ENCODE measurements around the gene ISM1.

Gene ISM1

DNA sequence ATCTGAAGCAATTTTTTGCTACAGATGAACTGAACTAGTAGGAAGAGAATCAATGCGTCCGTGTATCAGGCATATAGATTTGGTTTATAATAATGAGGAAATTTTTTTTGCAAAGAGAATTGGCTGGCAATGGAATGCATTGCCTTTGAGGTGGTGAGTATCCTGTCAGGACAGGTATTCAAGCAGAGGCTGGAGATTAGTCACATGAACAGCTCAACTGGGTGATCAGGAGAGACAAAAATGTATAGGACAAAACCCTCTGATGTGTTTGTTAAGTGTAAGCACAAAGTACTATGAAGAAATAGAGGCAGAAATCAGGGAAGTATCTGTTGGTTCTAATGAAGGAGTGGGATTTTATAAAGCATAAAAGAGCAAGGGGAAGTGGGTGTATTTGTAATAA lies 80.5 kb downstream of the ISM1 start:
- peak; percentile 69 for DNase-seq (ENCODE audit: low read depth)
- TF ChIP-seq, protein P1, sequence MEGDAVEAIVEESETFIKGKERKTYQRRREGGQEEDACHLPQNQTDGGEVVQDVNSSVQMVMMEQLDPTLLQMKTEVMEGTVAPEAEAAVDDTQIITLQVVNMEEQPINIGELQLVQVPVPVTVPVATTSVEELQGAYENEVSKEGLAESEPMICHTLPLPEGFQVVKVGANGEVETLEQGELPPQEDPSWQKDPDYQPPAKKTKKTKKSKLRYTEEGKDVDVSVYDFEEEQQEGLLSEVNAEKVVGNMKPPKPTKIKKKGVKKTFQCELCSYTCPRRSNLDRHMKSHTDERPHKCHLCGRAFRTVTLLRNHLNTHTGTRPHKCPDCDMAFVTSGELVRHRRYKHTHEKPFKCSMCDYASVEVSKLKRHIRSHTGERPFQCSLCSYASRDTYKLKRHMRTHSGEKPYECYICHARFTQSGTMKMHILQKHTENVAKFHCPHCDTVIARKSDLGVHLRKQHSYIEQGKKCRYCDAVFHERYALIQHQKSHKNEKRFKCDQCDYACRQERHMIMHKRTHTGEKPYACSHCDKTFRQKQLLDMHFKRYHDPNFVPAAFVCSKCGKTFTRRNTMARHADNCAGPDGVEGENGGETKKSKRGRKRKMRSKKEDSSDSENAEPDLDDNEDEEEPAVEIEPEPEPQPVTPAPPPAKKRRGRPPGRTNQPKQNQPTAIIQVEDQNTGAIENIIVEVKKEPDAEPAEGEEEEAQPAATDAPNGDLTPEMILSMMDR (IDR thresholded peaks at IDR 0.05; ENCODE audit: insufficient read depth, low read depth, low read length, missing control alignments), result no peak

DNA sequence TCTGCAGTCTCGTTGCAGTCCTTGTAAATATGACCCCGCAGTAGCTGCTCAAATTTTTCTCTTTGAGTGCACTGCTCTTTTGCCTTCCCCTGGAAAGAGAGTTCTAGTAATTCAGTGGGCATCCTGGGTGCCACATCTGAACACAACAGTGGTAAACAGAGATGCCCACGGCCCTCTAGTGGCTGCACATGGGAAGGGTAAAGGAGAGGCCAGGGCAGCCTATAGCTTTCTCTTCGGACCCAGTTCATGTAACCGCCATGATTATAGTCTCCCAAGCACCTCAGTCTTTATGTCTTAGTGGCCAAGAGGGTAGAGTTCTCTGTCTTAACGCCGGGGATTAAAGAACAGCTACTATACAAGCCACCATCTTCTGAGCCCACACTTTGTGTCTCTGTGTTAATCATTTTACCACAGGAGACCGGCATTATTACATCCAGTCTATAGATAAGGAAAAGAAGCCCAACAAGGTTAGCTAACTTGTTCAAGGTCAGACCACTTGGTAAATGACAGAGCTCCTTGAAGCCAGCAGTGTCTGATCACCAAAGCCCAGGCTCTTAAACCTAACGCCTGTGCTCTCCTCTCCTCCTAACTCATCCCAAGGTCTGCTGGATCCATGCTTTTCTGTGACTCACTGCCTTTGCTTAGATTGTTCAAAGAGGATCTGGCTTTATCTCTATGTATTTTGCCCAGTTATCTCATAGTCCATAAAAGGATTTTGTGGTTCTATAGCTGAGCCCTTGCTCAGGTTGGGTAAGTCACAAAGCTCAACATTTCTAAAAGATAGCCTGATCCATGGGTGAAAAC lies 81.8 kb downstream of the ISM1 start:
- peak; percentile 51 for DNase-seq (ENCODE audit: low read depth)
- TF ChIP-seq, protein P1 (IDR thresholded peaks at IDR 0.05; ENCODE audit: insufficient read depth, low read depth, low read length, missing control alignments), result peak; percentile 76
- no peak overlapping the region for H3K4me3 ChIP-seq (ENCODE audit: low read length)

More for the DNA sequence above, 80.5 kb downstream of the ISM1 start:
- no peak overlapping the region for H3K4me3 ChIP-seq (ENCODE audit: low read length)

DNA sequence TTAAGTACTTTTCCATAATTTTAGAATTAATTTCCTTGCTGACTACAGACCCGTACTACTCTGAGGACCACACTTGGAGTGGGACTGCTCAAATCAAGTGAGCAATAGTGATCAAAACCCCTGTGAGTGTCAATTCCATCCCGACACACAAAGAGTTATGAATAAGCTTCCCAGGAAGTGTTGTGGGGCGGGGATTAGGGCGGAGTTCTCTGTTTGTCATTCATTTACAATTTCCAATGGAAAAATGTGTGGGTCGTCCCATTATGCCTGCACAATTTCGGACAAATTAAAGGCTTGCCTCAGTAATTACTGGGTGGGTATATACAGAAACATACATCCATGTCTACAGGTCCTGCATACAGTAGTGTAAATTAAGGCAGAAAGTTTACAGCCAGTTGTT lies 84.2 kb downstream of the ISM1 start:
- TF ChIP-seq, protein P1 (IDR thresholded peaks at IDR 0.05; ENCODE audit: insufficient read depth, low read depth, low read length, missing control alignments), result no peak
- DNase-seq (ENCODE audit: low read depth), result peak; percentile 29
- no peak overlapping the region for H3K4me3 ChIP-seq (ENCODE audit: low read length)

DNA sequence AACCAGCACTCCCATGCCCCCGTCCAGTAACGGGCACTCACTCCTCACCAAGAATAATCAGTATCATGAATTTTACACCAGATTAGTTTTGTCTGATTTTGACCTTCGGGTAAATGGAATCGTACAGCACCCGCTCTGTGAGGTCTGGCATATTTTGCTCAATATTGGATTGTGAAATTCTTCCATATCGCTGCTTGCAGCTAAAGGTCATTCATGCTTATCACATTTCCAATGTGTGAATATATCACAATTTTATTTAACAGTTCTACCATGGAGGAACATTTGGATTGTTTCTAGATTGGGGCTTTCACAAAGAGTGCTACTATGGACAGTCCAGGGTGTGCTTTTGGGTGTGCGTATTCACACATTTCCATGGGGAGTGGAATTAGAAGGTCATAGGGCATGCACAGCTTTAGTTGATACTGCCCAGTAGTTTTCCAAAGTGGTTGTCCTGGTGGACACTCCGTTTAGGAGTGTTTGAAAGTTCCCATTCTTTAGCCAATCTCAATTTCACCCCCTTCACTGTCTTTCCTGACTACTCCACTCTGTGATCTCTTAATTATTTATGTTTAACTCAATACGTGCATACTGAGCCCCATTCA lies 86.6 kb downstream of the ISM1 start:
- DNase-seq (ENCODE audit: low read depth), result no peak
- H3K4me3 ChIP-seq (ENCODE audit: low read length), result no peak overlapping the region
- TF ChIP-seq, protein P1 (IDR thresholded peaks at IDR 0.05; ENCODE audit: insufficient read depth, low read depth, low read length, missing control alignments), result no peak

DNA sequence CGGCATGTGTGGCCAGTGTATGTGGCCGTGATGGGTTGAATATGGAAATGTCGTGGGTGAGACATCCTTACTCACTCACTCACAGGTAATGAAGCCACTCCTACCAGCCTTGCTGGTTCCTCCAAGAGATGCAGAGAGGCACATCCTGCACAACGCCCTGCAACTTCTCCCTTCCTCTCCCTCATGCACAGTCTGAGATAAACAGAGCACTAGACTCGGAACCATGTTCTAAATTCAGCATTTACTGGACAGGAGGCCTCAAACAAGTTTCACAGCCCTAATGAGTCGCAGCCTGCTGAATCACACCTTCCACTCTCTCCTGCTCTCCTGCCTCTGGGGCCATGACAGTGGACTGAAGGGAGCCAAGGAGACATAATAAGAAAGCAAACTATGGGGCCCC lies 91.2 kb downstream of the ISM1 start:
- TF ChIP-seq, protein P1 (IDR thresholded peaks at IDR 0.05; ENCODE audit: insufficient read depth, low read depth, low read length, missing control alignments), result no peak
- DNase-seq (ENCODE audit: low read depth), result peak; percentile 84
- H3K4me3 ChIP-seq (ENCODE audit: low read length), result no peak overlapping the region

DNA sequence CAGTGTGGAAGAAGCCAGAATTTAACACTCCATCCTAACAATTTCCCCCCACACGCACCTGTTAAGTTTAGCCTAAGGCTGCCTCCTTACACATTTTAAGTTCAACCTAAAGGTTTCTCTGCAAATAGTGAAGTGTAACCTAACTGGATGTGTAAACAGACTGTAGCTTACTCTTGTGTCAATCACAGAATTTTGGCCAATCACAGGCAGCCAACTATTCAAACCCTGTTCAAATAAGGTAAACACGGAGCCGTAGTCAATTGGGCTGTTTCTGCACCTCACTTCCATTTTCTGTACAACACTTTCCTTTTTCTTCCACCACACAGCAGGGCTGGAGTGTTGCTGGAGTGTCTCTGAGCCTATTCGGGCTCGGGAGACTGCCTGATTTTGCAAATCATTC lies 92.1 kb downstream of the ISM1 start:
- no peak for DNase-seq (ENCODE audit: low read depth)
- no peak overlapping the region for H3K4me3 ChIP-seq (ENCODE audit: low read length)
- TF ChIP-seq, protein P1 (IDR thresholded peaks at IDR 0.05; ENCODE audit: insufficient read depth, low read depth, low read length, missing control alignments), result no peak

Data from epithelial cell of esophagus (primary cell).